Activated T-helper 1 cell treated with anti-CD3 and anti-CD28 coated beads, Interleukin-12 subunit alpha, Interleukin-12 subunit beta, Interleukin-2, Interleukin-4 antibody, amounts not matched to agents 30 ng/mL and 10 ng/mL and 1 ng/mL, durations not matched to agents 14 hours and 24 hours and 36 hours (primary cell): ENCODE results near the gene ERG28. TPM values are rescaled to one million over a fixed set of nuclear protein-coding genes. Genes with fewer than 3 reads are reported as not detected.
A peak's percentile ranks its signal among the peaks of the same experiment; 100 is the strongest.
"Not testable (repeated sequence)": the region's sequence is repeated elsewhere in the genome, so short reads cannot be mapped to it uniquely, and the experiment has no call there.

Experiments
- DNase-seq: peaks from one replicate; pipeline ENCODE4 v3.0.0; 2021; ENCODE audit warnings: low spot score
- H3K27ac Mint-ChIP-seq: one replicate; pipeline ENCODE4 v1.8.0; 2021; ENCODE audit warnings: mild to moderate bottlenecking, mixed read lengths
- H3K27me3 Mint-ChIP-seq: one replicate; pipeline ENCODE4 v1.8.0; 2022; ENCODE audit warnings: mild to moderate bottlenecking, moderate library complexity, mixed read lengths; ENCODE audit not compliant: insufficient read depth
- H3K36me3 Mint-ChIP-seq: one replicate; pipeline ENCODE4 v1.8.0; 2021; ENCODE audit warnings: low read depth, mixed read lengths
- H3K4me1 Mint-ChIP-seq: one replicate; pipeline ENCODE4 v1.8.0; 2021; ENCODE audit warnings: low read depth, mixed read lengths
- H3K4me3 Mint-ChIP-seq: one replicate; pipeline ENCODE4 v1.8.0; 2021; ENCODE audit warnings: mild to moderate bottlenecking, moderate library complexity, mixed read lengths
- H3K9me3 Mint-ChIP-seq: one replicate; pipeline ENCODE4 v1.8.0; 2021; ENCODE audit warnings: mixed read lengths
- intact Hi-C: fragments of 100-400 bp; cut with micrococcal nuclease; formaldehyde crosslinking; loops from one replicate; pipeline ENCODE4 v1.15.1; 2024
- total RNA-seq: library from RNA; stranded (reverse); gene quantifications from 2 replicates; pipeline ENCODE4 v1.2.3, GENCODE V29; 2022

Gene ERG28, protein sequence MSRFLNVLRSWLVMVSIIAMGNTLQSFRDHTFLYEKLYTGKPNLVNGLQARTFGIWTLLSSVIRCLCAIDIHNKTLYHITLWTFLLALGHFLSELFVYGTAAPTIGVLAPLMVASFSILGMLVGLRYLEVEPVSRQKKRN
- total RNA-seq, result 17.5 and 17.8 TPM in 2 replicates

DNA sequence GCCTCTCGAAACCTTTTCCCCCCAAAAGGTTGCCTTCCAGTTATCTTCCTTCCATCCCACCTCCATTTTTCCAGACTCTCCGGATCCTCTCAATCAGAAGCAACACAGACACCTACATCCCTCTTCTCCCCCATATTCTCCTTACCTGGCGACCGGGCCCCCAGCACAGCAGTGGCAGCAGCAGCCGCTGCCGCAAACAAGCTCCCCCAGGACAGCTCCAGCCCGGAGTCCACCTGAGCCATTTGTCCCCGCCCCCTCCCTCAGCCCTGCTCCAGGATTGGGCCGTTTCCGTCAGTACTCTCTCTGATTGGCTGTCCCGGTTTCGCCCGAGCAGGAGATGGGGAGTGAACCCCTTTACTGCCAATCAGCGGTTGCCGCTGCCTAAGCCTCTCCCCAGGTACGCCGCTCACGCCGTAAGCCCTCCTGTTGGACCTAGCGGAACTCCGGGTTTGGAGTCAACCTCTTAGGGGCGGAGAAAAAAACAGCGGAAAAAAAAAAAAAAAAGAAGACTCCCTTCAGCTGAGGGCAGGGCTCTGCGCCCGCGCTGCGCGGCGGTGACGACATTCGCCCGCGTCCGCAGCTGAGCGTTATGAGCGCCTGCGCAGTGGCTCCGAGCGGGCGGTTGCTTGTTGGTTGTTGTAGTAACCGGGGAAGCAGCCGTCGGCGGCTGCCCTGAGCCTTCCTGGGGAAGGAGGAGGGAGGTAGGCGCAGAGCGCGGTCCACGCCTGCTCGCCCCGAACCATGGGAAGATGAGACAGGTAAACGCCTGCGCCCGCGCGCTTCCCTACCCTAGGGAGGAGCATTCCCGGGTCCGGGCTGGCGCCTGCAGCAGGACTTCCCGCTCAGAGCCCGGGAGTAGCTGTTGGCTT lies at the start of gene ERG28, which contains the start of gene TTLL5:
Gene ERG28 (minus strand): TSS at position 247 of the 869 bp plus-strand sequence. CDS start 3,374 bp downstream, outside the sequence.
Gene TTLL5 (plus strand): TSS at position 617 of the 869 bp plus-strand sequence. CDS start 1,904 bp downstream, outside the sequence.
- peak; percentile 97 for DNase-seq
- H3K27ac Mint-ChIP-seq, result peak within 1 kb of the TSS; percentile 94
- intact Hi-C loops, result loop anchor here (1.0 to 5.0 kb wide), 8 partner anchors 118 to 1168 kb away; partner anchors contain the start of genes AREL1, BATF, FCF1 and GPATCH2L
- H3K9me3 Mint-ChIP-seq, result no peaks in the 10 kb centered on the region
- H3K4me3 Mint-ChIP-seq, result peak within 1 kb of the TSS; percentile 100
- H3K27me3 Mint-ChIP-seq, result no peaks in the 10 kb centered on the region
- peaks cover 7% of the 10 kb centered on the region for H3K36me3 Mint-ChIP-seq
- peaks cover 38% of the 10 kb centered on the region for H3K4me1 Mint-ChIP-seq

GRCh38 chr14:75709207-75709812 lies 48.6 kb upstream of the ERG28 start:
- Mint-ChIP-seq H3K27me3 (no peaks in the 10 kb centered on the region), H3K9me3 (no peaks in the 10 kb centered on the region), H3K36me3 (peaks cover 9% of the 10 kb centered on the region), H3K4me3 (no peak overlapping the region), H3K27ac (no peak overlapping the region), H3K4me1 (no peaks in the 10 kb centered on the region)
- intact Hi-C loops, result loop anchor here (1.0 to 5.0 kb wide), 4 partner anchors 83 to 678 kb away; no protein-coding TSS in a partner anchor
- DNase-seq, result peak; percentile 45

- DNase-seq, result no peak
- Mint-ChIP-seq H3K36me3 (peaks cover 16% of the 10 kb centered on the region), H3K4me1 (no peaks in the 10 kb centered on the region), H3K4me3 (no peak overlapping the region), H3K27ac (no peak overlapping the region), H3K27me3 (no peaks in the 10 kb centered on the region), H3K9me3 (no peaks in the 10 kb centered on the region)
- intact Hi-C loops, result loop anchor here (5.0 kb wide), 1 partner anchor 87 kb away; no protein-coding TSS in a partner anchor
These were observed 44.3 kb upstream of the ERG28 start for GRCh38 chr14:75705014-75705413.

DNA sequence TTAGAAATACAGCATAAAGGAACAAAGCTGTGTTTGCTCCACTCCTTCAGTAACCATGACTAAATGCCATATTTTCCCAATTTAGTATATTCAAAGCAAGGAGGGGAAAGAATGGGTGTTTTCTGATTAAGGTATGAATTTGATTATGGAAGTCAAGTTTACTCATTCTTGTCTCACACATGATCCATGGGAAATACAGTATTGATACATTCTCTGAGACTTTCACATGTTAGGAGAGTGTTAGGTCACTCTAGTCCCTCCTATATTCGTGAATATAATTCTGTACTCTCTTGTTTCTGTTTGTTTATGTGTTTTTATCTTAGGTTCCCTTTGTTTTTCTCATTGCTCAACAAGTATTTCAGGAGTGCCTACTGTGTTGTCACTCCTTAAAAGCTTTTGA lies 42.8 kb upstream of the ERG28 start:
- Mint-ChIP-seq H3K4me3 (no peak overlapping the region), H3K27me3 (no peaks in the 10 kb centered on the region), H3K9me3 (no peaks in the 10 kb centered on the region), H3K36me3 (peaks cover 20% of the 10 kb centered on the region), H3K27ac (no peak overlapping the region), H3K4me1 (no peaks in the 10 kb centered on the region)
- no peak for DNase-seq
- intact Hi-C loops, result no loop called here

DNA sequence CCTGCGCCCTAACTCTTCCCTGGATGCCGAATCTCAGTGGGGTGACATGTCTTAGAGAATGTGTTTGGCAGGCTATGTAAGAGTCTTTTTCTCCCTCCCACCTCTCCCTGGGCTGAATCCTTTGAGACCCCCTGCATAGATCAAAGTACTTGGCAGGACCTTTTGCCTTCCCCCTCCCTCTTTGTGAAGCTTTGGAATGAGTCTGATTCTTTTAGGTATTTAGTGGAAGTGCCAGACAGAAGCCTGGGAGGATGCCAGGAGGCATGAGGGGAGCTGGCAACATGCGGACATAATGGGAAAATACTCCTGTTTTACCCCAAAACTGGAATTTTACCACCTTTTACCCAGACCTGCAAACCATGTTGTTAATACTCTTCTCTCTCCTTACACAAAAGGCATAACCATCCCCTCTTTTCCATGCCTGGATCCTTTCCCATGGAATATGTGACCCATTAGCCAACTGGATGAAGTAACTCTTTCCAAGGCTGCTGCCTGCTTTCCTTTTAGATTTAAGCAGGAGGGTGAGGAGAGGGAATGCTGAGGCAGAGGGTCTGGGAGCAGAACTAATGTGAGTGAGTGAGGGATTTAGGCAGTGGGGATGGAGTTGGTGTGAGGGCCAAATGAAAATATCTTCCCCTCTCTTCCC lies 42.1 kb upstream of the ERG28 start:
- H3K4me3 Mint-ChIP-seq, result no peak overlapping the region
- H3K4me1 Mint-ChIP-seq, result no peaks in the 10 kb centered on the region
- no peaks in the 10 kb centered on the region for H3K9me3 Mint-ChIP-seq
- peaks cover 18% of the 10 kb centered on the region for H3K36me3 Mint-ChIP-seq
- H3K27me3 Mint-ChIP-seq, result no peaks in the 10 kb centered on the region
- DNase-seq, result no peak
- intact Hi-C loops, result no loop called here
- H3K27ac Mint-ChIP-seq, result no peak overlapping the region

DNA sequence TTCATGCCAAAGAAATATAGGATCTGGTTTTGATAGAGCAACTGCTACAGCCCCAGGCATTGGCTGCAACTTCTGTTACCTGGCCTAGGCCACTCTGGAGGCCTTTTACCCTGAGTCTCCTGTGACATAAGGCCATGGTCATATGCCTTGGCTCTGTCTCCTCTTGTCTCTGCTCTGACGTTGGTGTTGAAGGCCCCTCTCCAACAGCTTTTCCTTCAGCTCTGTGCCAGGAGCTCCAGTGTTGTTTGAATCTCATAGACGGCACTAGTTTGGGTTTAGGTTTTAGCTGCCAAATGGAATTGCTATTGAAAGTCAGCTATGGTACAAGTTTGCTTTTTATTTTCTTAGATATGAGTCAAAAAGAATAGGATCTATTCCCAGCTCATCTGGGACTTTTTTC lies 41.4 kb upstream of the ERG28 start:
- no peaks in the 10 kb centered on the region for H3K9me3 Mint-ChIP-seq

DNA sequence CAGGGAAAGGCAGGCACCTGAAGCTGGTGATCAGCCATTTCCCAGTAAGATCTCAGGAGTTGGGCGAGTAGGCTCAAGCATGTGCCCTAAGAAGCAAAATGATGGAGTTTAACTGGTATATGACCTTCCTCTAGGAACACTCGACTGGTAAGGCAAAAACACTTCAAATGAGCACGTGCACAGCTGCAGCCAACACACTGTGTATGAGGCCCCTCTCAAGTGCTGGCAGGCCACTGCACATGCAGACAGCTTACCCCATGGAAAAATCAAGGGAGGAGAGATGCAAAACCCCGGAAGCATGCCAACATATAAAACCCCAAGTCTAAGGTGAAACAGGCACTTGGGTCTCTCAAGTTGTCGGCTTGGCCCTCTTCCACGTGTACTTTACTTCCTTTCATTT lies 39.6 kb upstream of the ERG28 start:
- Mint-ChIP-seq H3K4me3 (no peak overlapping the region), H3K9me3 (no peaks in the 10 kb centered on the region), H3K27me3 (no peaks in the 10 kb centered on the region), H3K4me1 (no peaks in the 10 kb centered on the region), H3K36me3 (peaks cover 20% of the 10 kb centered on the region), H3K27ac (no peak overlapping the region)
- DNase-seq, result no peak
- intact Hi-C loops, result no loop called here

More for the DNA sequence above, 41.4 kb upstream of the ERG28 start:
- H3K36me3 Mint-ChIP-seq, result peaks cover 18% of the 10 kb centered on the region
- H3K4me1 Mint-ChIP-seq, result no peaks in the 10 kb centered on the region
- no peak for DNase-seq
- H3K27ac Mint-ChIP-seq, result no peak overlapping the region
- intact Hi-C loops, result no loop called here
- H3K27me3 Mint-ChIP-seq, result no peaks in the 10 kb centered on the region
- no peak overlapping the region for H3K4me3 Mint-ChIP-seq

GRCh38 chr14:75699331-75699730 lies 38.7 kb upstream of the ERG28 start:
- Mint-ChIP-seq H3K27me3 (no peaks in the 10 kb centered on the region), H3K36me3 (peaks cover 22% of the 10 kb centered on the region), H3K9me3 (no peaks in the 10 kb centered on the region), H3K4me3 (no peak overlapping the region), H3K4me1 (no peaks in the 10 kb centered on the region), H3K27ac (no peak overlapping the region)
- intact Hi-C loops, result no loop called here
- DNase-seq, result no peak

DNA sequence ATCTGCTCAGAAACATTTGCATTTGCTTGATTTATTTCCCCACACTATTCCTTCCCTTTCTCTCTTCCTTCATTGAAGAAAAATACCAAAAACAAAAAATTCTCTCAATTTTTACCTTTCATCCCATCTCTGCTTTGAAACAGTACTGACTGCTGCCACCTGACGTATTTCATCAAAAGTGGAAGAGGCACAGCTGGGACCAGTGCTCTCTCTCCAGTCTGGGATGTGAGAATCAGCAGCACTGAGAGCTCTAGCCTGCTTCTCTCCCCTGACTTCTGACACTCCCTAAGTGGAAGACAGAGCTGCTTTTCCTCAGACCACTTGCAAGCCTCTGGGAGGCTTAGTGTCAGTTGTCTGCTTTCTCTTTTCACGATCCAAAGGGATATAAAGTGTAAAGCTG lies 37.2 kb upstream of the ERG28 start:
- Mint-ChIP-seq H3K27me3 (no peaks in the 10 kb centered on the region), H3K4me3 (no peak overlapping the region), H3K9me3 (no peaks in the 10 kb centered on the region), H3K4me1 (no peaks in the 10 kb centered on the region), H3K36me3 (peaks cover 25% of the 10 kb centered on the region), H3K27ac (no peak overlapping the region)
- DNase-seq, result no peak
- intact Hi-C loops, result no loop called here

GRCh38 chr14:75697386-75697785 lies 36.7 kb upstream of the ERG28 start:
- Mint-ChIP-seq H3K4me1 (no peaks in the 10 kb centered on the region), H3K36me3 (peaks cover 30% of the 10 kb centered on the region), H3K4me3 (no peak overlapping the region), H3K27me3 (no peaks in the 10 kb centered on the region), H3K27ac (no peak overlapping the region), H3K9me3 (no peaks in the 10 kb centered on the region)
- intact Hi-C loops, result no loop called here
- DNase-seq, result no peak

- H3K27me3 Mint-ChIP-seq, DNase-seq, H3K4me1 Mint-ChIP-seq, H3K4me3 Mint-ChIP-seq, intact Hi-C loops, H3K27ac Mint-ChIP-seq, H3K9me3 Mint-ChIP-seq: not testable (repeated sequence)
- H3K36me3 Mint-ChIP-seq, result peaks cover 32% of the 10 kb centered on the region
These were observed 34.3 kb upstream of the ERG28 start for GRCh38 chr14:75695025-75695424.

DNA sequence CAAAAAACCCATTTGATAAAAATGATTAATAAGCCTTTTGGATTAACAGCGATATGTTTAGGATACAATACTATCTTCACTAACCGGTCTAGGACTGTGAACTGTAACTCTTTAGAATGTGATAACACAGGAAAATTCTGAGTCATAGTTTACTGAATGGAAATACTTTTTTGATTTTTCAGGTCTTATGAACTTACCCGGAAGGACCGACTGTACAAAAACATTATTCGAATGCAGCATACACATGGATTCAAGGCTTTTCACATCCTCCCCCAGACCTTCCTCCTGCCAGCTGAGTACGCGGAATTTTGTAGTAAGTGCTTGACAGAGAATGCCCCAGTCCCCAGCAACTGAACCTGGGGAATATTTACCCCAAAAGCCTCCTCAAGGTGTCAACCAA lies 29.3 kb upstream of the ERG28 start:
- Mint-ChIP-seq H3K4me1 (peaks cover 12% of the 10 kb centered on the region), H3K27me3 (no peaks in the 10 kb centered on the region), H3K27ac (peak overlapping the region; percentile 53), H3K9me3 (no peaks in the 10 kb centered on the region), H3K4me3 (no peak overlapping the region), H3K36me3 (peaks cover 25% of the 10 kb centered on the region)
- no peak for DNase-seq
- intact Hi-C loops, result no loop called here
